ENCODE data around the gene C6orf163. TPM values are rescaled to one million over a fixed set of nuclear protein-coding genes. Genes with fewer than 3 reads are reported as not detected.

The C6orf163 gene
- total and polyA plus RNA-seq, 8 donors = 0.46 to 6.2 (median 1.5) TPM

DNA sequence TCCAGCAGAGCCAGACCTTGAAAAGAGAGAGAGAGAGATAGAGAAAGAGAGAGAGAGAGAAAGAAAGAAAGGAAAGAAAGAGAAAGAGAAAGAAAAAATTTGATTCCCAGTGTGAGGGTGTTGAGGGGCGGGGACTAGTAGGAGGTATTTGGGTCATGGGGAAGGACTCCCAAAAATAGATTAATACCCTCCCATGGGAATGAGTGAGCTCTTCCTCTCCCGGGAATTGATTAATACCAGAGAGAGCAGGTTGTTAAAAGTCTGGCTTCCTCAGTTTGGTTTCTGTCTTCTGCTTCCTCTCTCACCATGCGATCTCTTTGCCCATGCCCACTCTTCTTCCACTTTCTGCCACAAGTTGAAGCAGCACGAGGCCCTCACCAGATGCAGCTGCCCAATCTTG is 34.3 kb downstream of the C6orf163 start:
- DNase-seq (no peak), FAIRE-seq (no peak), ATAC-seq (no peak)
- H3K4me1 ChIP-seq = no peaks in the 10 kb centered on the region
- TF ChIP-seq, protein P1, sequence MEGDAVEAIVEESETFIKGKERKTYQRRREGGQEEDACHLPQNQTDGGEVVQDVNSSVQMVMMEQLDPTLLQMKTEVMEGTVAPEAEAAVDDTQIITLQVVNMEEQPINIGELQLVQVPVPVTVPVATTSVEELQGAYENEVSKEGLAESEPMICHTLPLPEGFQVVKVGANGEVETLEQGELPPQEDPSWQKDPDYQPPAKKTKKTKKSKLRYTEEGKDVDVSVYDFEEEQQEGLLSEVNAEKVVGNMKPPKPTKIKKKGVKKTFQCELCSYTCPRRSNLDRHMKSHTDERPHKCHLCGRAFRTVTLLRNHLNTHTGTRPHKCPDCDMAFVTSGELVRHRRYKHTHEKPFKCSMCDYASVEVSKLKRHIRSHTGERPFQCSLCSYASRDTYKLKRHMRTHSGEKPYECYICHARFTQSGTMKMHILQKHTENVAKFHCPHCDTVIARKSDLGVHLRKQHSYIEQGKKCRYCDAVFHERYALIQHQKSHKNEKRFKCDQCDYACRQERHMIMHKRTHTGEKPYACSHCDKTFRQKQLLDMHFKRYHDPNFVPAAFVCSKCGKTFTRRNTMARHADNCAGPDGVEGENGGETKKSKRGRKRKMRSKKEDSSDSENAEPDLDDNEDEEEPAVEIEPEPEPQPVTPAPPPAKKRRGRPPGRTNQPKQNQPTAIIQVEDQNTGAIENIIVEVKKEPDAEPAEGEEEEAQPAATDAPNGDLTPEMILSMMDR (IDR thresholded peaks at IDR 0.05) = no peak
- WGBS, 2 donors = 81 to 89% methylated on average over 4 of the region's 4 CpGs
- H3K27ac ChIP-seq = no peak overlapping the region
- H3K9me3 ChIP-seq = no peaks in the 10 kb centered on the region
- no peaks in the 10 kb centered on the region for H3K27me3 ChIP-seq
- no peaks in the 10 kb centered on the region for H3K36me3 ChIP-seq
- H3K4me3 ChIP-seq = no peak overlapping the region
- intact Hi-C loops (cut with DNase I) = no loop called here

GRCh38 chr6:87382861-87383260 is 38.2 kb downstream of the C6orf163 start:
- ATAC-seq (no peak), FAIRE-seq (no peak), DNase-seq (no peak)
- TF ChIP-seq, protein P1 (IDR thresholded peaks at IDR 0.05) = no peak
- H3K4me3 ChIP-seq = no peak overlapping the region
- H3K36me3 ChIP-seq = no peaks in the 10 kb centered on the region
- no peaks in the 10 kb centered on the region for H3K27me3 ChIP-seq
- 92 to 94% methylated on average over 5 of the region's 5 CpGs for WGBS, 2 donors
- no peaks in the 10 kb centered on the region for H3K4me1 ChIP-seq
- no peaks in the 10 kb centered on the region for H3K9me3 ChIP-seq
- H3K27ac ChIP-seq = no peak overlapping the region
- intact Hi-C loops (cut with DNase I) = no loop called here

GRCh38 chr6:87384038-87384437 is 39.4 kb downstream of the C6orf163 start:
- no peak overlapping the region for H3K27ac ChIP-seq
- FAIRE-seq (no peak), ATAC-seq (no peak), DNase-seq (no peak)
- no peaks in the 10 kb centered on the region for H3K9me3 ChIP-seq
- H3K4me3 ChIP-seq = no peak overlapping the region
- H3K27me3 ChIP-seq = no peaks in the 10 kb centered on the region
- TF ChIP-seq, protein P1 (IDR thresholded peaks at IDR 0.05) = no peak
- WGBS, 2 donors = 48 to 65% methylated on average over 1 of the region's 1 CpG
- intact Hi-C loops (cut with DNase I) = no loop called here
- H3K36me3 ChIP-seq = no peaks in the 10 kb centered on the region
- H3K4me1 ChIP-seq = no peaks in the 10 kb centered on the region

DNA sequence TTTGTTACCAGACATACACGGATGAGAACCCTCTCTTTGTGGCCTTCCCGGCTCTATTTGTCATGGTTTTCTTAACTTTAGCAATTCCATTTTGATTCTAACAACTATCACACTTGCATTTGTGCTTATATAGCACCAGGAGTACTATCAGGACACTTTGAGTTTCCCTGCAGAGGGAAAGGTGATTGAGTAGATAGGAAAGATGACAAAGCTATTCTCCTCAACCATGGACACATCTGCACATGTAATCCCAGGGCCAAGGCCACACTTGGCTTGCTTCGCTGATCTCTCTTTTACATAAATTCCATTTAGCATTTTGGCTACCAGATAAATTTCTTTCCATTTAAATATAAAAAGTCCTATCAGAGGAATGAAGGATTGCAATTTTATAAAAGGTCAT is 39.8 kb downstream of the C6orf163 start:
- 81 to 87% methylated on average over 3 of the region's 3 CpGs for WGBS, 2 donors
- ATAC-seq (no peak), DNase-seq (no peak), FAIRE-seq (no peak)
- Histone ChIP-seq H3K4me3 (no peak overlapping the region), H3K4me1 (no peaks in the 10 kb centered on the region), H3K27me3 (no peaks in the 10 kb centered on the region), H3K27ac (no peak overlapping the region), H3K9me3 (no peaks in the 10 kb centered on the region), H3K36me3 (no peaks in the 10 kb centered on the region)
- TF ChIP-seq, protein P1 (IDR thresholded peaks at IDR 0.05) = no peak
- intact Hi-C loops (cut with DNase I) = no loop called here

DNA sequence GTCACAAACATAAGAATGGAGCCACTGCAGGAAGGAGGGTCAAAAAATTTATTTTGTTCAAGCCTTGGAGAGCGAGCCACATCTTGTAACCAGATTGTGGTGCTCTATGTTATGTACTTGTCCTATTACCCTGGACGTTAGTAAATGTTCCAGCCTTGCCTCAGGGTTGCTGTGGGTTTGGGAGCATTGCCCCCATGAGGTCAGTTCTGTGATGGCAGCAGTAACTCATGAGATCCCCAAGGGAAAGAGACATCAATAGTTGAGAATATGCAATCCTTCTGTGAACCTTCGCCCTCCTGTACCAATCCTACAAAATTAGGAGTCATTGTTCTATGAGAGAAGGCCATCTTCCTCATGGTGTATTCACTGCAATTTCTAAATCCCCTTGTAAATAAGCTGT is 46.7 kb downstream of the C6orf163 start:
- no peak for DNase-seq
- WGBS, 2 donors = 44 to 60% methylated on average over 3 of the region's 3 CpGs
- Histone ChIP-seq H3K4me3 (no peak overlapping the region), H3K27me3 (no peaks in the 10 kb centered on the region), H3K36me3 (no peaks in the 10 kb centered on the region), H3K9me3 (no peaks in the 10 kb centered on the region), H3K4me1 (no peaks in the 10 kb centered on the region), H3K27ac (no peak overlapping the region)
- FAIRE-seq = no peak
- intact Hi-C loops (cut with DNase I) = no loop called here
- peak in 3 of 4 donors; percentile 65 to 74 (median 66) for ATAC-seq
- TF ChIP-seq, protein P1 (IDR thresholded peaks at IDR 0.05) = no peak

Measured in pancreas (tissue), 10 donors.